Measurements from ENCODE around the gene S100PBP. TPM values are rescaled to one million over a fixed set of nuclear protein-coding genes. Genes with fewer than 3 reads are reported as not detected.

S100PBP gene
- total and polyA plus RNA-seq, 2 of the 13 experiments (the other 11 are each of a cell fraction or from before 2014, with no cell fraction given), result 20.4 to 26.1 TPM

- Histone ChIP-seq H3K9me3 (ENCODE audit: low read length) (no peaks in the 10 kb centered on the region), H3K4me2 (ENCODE audit: low read depth, low read length) (no peak overlapping the region), H3K4me1 (ENCODE audit: insufficient read depth, low read length) (peaks cover 21% of the 10 kb centered on the region), H3K79me2 (ENCODE audit: insufficient read depth, low read length) (peaks cover 4% of the 10 kb centered on the region), H4K20me1 (ENCODE audit: insufficient read depth, low read length) (no peaks in the 10 kb centered on the region), H3K27me3 (ENCODE audit: control insufficient read depth in 1 of 2, insufficient read depth in 2 of 2, low read length in 2 of 2) (no peaks in the 10 kb centered on the region), H3K27ac (ENCODE audit: extremely low read length, insufficient read depth, low read length) (no peak overlapping the region), H3K9ac (ENCODE audit: insufficient read depth, low read depth, low read length) (no peak overlapping the region), H3K4me3 (replicated peaks in 1 of 3; ENCODE audit: insufficient read depth in 1 of 3, low read depth in 2 of 3, low read length in 3 of 3) (no peak overlapping the region), H2AFZ (ENCODE audit: low read length) (no peak overlapping the region), H3K36me3 (replicated peaks in 1 of 2; ENCODE audit: control insufficient read depth in 1 of 2, insufficient read depth in 2 of 2, low read length in 2 of 2) (peaks cover 9 to 16% of the 10 kb centered on the region in 2 experiments; a peak in 4 of 5 replicates)
- POLR2A ChIA-PET, result interaction anchor here (1.4 kb wide), 1 partner anchor 8 kb away, joined by 4 read pairs; no protein-coding TSS in a partner anchor
- in situ Hi-C loops (cut with HindIII; ENCODE audit: extremely low pct_ligation_motif_present, low pct_unique_long_range_greater_than_20kb) (loop anchor here (5.0 kb wide), 1 partner anchor 56 kb away; no protein-coding TSS in a partner anchor), intact Hi-C loops (cut with micrococcal nuclease; ENCODE audit: unreplicated experiment) (no loop called here)
- 98% methylated on average over 16 of the region's 16 CpGs for WGBS (ENCODE audit: low lambda C conversion rate)
- DNase-seq (ENCODE audit: low spot score) (no peak), FAIRE-seq (no peak), ATAC-seq (no peak)
- no TSS peak for BruUV-seq (replicated peaks)
- TF ChIP-seq NFE2L1 (CRISPR knock-in tag; IDR thresholded peaks at IDR 0.05; ENCODE audit: borderline replicate concordance) (no peak), TBL1XR1 (IDR thresholded peaks at IDR 0.05; ENCODE audit: borderline replicate concordance, low read length, partially characterized antibody) (no peak), RBAK (CRISPR knock-in tag; IDR thresholded peaks at IDR 0.05) (no peak), ZNF670 (CRISPR knock-in tag; IDR thresholded peaks at IDR 0.05; ENCODE audit: borderline replicate concordance) (no peak), TCF7 (IDR thresholded peaks at IDR 0.05; ENCODE audit: low read depth) (no peak), MXD4 (CRISPR knock-in tag; IDR thresholded peaks at IDR 0.05) (no peak), ZNF703 (CRISPR knock-in tag; IDR thresholded peaks at IDR 0.05; ENCODE audit: borderline replicate concordance) (no peak), HNRNPLL (IDR thresholded peaks at IDR 0.05; ENCODE audit: low read depth, low read length, poor library complexity, severe bottlenecking) (no peak), STAT6 (CRISPR knock-in tag; IDR thresholded peaks at IDR 0.05; ENCODE audit: borderline replicate concordance) (no peak), ZBTB49 (CRISPR knock-in tag; IDR thresholded peaks at IDR 0.05; ENCODE audit: borderline replicate concordance) (no peak), CCAR2 (optimal IDR thresholded peaks at IDR 0.05; ENCODE audit: low read depth, low read length) (no peak), RARG (CRISPR knock-in tag; IDR thresholded peaks at IDR 0.05; ENCODE audit: low read depth) (no peak)
- CTCF ChIA-PET (ENCODE audit: low intra/inter-chr PET ratio, low total read pairs), result no interaction called here
Observed at GRCh38 chr1:32768110-32768850, 49.2 kb upstream of the S100PBP start.
